Measurements from ENCODE around the gene DIP2C. TPM values are rescaled to one million over a fixed set of nuclear protein-coding genes. Genes with fewer than 3 reads are reported as not detected.
A peak's percentile ranks its signal among the peaks of the same experiment; 100 is the strongest.

DIP2C gene
- total RNA-seq, 3 donors from 2014 or later = 17.1 to 48.2 (median 20.3) TPM

DNA sequence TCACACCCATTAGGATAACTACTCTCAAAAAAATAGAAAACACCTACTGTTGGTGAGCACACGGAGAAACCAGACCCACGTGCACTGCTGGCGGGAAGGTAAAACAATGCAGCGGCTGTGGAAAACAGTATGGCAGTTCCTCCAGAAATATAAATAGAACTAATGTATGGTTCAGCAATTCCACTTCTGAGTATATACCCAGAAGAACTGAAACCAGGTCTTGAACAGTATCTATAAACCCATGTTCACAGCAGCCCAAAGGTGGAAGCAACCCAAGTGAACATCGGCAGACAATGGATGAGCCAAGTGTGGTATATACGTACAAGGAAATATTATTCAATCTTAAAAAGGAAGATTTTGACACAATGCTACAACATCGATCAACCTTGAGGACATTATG, 389.5 kb downstream of the DIP2C start:
- intact Hi-C loops (cut with DNase I; ENCODE audit: low total_unique reads) = no loop called here
- Histone ChIP-seq H3K27me3 (no peaks in the 10 kb centered on the region), H3K4me1 (no peaks in the 10 kb centered on the region), H3K27ac (no peak overlapping the region), H3K36me3 (no peaks in the 10 kb centered on the region), H3K9me3 (no peaks in the 10 kb centered on the region), H3K4me3 (no peak overlapping the region)
- no peak for DNase-seq (ENCODE audit: low spot score in 2 of 2)
- TF ChIP-seq, protein P1, sequence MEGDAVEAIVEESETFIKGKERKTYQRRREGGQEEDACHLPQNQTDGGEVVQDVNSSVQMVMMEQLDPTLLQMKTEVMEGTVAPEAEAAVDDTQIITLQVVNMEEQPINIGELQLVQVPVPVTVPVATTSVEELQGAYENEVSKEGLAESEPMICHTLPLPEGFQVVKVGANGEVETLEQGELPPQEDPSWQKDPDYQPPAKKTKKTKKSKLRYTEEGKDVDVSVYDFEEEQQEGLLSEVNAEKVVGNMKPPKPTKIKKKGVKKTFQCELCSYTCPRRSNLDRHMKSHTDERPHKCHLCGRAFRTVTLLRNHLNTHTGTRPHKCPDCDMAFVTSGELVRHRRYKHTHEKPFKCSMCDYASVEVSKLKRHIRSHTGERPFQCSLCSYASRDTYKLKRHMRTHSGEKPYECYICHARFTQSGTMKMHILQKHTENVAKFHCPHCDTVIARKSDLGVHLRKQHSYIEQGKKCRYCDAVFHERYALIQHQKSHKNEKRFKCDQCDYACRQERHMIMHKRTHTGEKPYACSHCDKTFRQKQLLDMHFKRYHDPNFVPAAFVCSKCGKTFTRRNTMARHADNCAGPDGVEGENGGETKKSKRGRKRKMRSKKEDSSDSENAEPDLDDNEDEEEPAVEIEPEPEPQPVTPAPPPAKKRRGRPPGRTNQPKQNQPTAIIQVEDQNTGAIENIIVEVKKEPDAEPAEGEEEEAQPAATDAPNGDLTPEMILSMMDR (IDR thresholded peaks at IDR 0.05) = no peak
- no peak for TF ChIP-seq POLR2A (IDR thresholded peaks at IDR 0.05)
- no peak for TF ChIP-seq POLR2AphosphoS5 (IDR thresholded peaks at IDR 0.05)

DNA sequence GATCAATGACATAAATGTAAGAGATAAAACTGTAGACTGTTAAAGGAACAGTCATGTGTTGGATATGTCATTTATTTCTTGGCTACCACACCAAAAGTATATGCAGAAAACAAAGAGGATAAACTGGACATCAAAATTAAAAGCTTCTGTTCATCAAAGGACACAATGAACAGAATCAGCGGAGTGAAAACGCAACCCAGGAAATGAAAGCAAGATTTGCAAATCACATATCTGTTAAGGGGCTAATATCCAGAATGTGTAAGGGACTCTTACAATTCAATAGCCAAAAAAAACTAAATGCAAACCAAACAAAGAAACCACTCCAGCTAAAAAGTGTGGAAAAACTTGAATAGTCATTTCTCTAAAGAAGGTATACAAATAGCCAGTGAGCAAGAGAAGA, 390.0 kb downstream of the DIP2C start:
- TF ChIP-seq, protein P1 (IDR thresholded peaks at IDR 0.05) = no peak
- no peak for TF ChIP-seq POLR2AphosphoS5 (IDR thresholded peaks at IDR 0.05)
- no peak for TF ChIP-seq POLR2A (IDR thresholded peaks at IDR 0.05)

DNA sequence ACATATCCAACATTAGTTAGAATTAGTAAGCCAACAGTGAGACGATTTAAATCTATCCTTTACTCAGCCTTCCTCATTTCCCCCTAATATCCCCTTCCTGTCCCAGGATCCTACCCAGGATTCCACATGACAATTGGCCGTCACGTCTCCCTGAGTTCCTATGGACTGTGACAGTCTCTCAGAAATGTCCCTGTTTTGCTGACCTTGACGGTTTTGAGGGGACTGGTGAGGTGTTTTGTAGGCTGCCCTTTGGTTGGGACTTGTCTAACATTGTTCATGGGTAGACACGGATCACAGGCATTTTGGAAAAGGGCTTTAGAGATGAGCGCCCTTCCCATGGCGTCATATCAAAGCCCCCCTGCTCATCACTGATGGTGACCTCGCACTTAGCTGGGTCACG, 391.4 kb downstream of the DIP2C start:
- H3K36me3 ChIP-seq = no peaks in the 10 kb centered on the region
- intact Hi-C loops (cut with DNase I; ENCODE audit: low total_unique reads) = no loop called here
- H3K4me1 ChIP-seq = no peaks in the 10 kb centered on the region
- H3K9me3 ChIP-seq = no peaks in the 10 kb centered on the region
- peak overlapping the region in 1 of 2 donors; percentile 33 for H3K27ac ChIP-seq
- DNase-seq (ENCODE audit: low spot score in 2 of 2) = no peak
- H3K4me3 ChIP-seq = no peak overlapping the region
- H3K27me3 ChIP-seq = no peaks in the 10 kb centered on the region
- no peak for TF ChIP-seq POLR2AphosphoS5 (IDR thresholded peaks at IDR 0.05)
- TF ChIP-seq, protein P1 (IDR thresholded peaks at IDR 0.05) = no peak
- no peak for TF ChIP-seq POLR2A (IDR thresholded peaks at IDR 0.05)

More for the DNA sequence above, 390.0 kb downstream of the DIP2C start:
- intact Hi-C loops (cut with DNase I; ENCODE audit: low total_unique reads) = no loop called here
- Histone ChIP-seq H3K4me1 (no peaks in the 10 kb centered on the region), H3K4me3 (no peak overlapping the region), H3K27ac (no peak overlapping the region), H3K9me3 (no peaks in the 10 kb centered on the region), H3K36me3 (no peaks in the 10 kb centered on the region), H3K27me3 (no peaks in the 10 kb centered on the region)
- DNase-seq (ENCODE audit: low spot score in 2 of 2) = no peak

DNA sequence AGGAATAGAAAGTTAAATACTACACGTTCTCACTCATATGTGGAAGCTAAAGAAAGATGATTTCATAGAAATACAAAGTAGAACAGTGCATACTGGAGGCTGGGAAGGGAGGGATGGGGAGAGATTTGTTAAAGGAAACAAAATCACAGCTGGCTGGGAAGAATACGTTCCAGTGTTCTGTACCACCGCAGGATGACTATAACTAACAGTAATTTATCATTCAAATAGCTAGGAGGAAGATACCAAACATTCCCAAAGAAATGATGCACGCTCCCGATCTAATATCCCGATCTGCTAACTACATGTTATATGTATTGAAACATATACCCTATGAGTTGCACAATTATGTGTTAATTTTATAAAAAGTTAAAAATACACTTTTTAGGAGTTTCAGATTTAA, 391.9 kb downstream of the DIP2C start:
- intact Hi-C loops (cut with DNase I; ENCODE audit: low total_unique reads) = no loop called here
- H3K9me3 ChIP-seq = no peaks in the 10 kb centered on the region
- DNase-seq (ENCODE audit: low spot score in 2 of 2) = no peak
- no peaks in the 10 kb centered on the region for H3K36me3 ChIP-seq
- no peaks in the 10 kb centered on the region for H3K27me3 ChIP-seq
- H3K27ac ChIP-seq = peak overlapping the region; percentile 33 to 34
- H3K4me1 ChIP-seq = no peaks in the 10 kb centered on the region
- TF ChIP-seq, protein P1 (IDR thresholded peaks at IDR 0.05) = no peak
- TF ChIP-seq POLR2AphosphoS5 (IDR thresholded peaks at IDR 0.05) (no peak), POLR2A (IDR thresholded peaks at IDR 0.05) (no peak)
- no peak overlapping the region for H3K4me3 ChIP-seq

DNA sequence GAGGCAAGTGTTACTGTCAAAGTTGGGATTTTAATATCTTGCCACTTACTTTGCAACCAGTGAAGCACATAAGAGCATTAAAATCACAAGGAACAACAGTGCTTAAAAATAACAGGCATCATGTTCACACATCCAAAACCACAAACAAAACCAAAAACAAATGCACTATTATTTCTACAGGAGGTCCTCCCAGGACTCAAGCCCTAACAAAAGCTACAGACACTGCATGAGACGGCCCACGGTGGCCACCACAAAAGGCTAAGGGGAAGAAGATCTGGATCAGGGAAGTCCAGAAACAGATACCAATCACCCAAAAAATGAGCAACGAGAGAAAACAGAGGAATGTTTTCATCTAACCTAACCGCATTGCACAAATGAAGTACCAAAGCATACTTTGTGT, 395.8 kb downstream of the DIP2C start:
- H3K4me1 ChIP-seq = no peaks in the 10 kb centered on the region
- TF ChIP-seq POLR2AphosphoS5 (IDR thresholded peaks at IDR 0.05) (no peak), POLR2A (IDR thresholded peaks at IDR 0.05) (no peak)
- TF ChIP-seq, protein P1 (IDR thresholded peaks at IDR 0.05) = no peak
- H3K4me3 ChIP-seq = no peak overlapping the region
- H3K9me3 ChIP-seq = no peaks in the 10 kb centered on the region
- H3K27ac ChIP-seq = no peak overlapping the region
- intact Hi-C loops (cut with DNase I; ENCODE audit: low total_unique reads) = no loop called here
- H3K27me3 ChIP-seq = no peaks in the 10 kb centered on the region
- DNase-seq (ENCODE audit: low spot score in 2 of 2) = no peak
- H3K36me3 ChIP-seq = no peaks in the 10 kb centered on the region
